Kidney glomerular epithelial cell (primary cell): ENCODE measurements around the gene REXO4.

Experiments
- DNase-seq: peaks from one replicate; lab custom pipeline; 2025; lab: John Stamatoyannopoulos, UW

The REXO4 gene

DNA sequence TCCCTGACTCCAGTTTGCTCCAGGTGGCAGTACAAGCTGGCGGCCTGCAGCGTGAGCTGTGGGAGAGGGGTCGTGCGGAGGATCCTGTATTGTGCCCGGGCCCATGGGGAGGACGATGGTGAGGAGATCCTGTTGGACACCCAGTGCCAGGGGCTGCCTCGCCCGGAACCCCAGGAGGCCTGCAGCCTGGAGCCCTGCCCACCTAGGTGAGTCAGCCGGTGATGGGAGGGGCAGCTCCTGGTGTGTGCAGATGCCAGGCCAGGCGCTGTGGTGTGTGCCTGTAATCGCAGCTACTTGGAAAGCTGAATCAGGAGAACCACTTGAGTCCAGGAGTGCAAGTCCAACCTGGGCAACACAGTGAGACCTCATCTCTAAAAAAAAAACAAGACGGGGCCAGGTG lies 31.9 kb upstream of the REXO4 start:
- DNase-seq: peak; percentile 14

DNA sequence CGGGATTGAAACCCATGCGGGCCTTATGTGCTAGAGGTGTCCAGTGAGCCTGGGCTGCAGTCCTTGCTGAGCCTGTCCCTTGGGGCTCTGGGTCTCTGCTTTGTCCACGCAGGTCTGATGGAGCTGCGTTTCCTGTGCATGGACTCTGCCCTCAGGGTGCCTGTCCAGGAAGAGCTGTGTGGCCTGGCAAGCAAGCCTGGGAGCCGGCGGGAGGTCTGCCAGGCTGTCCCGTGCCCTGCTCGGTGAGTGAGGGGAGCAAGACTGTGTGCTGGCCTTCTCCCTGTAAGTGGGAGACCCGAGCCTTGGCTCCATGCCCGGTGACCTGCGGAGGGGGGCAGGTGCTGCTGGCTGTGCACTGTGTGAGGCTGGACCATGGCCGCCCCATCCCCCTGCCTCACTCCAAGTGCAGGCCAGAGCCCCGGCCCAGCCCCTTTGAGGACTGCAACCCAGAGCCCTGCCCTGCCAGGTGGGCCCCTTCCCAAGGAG lies 30.7 kb upstream of the REXO4 start:
- DNase-seq: no peak

DNA sequence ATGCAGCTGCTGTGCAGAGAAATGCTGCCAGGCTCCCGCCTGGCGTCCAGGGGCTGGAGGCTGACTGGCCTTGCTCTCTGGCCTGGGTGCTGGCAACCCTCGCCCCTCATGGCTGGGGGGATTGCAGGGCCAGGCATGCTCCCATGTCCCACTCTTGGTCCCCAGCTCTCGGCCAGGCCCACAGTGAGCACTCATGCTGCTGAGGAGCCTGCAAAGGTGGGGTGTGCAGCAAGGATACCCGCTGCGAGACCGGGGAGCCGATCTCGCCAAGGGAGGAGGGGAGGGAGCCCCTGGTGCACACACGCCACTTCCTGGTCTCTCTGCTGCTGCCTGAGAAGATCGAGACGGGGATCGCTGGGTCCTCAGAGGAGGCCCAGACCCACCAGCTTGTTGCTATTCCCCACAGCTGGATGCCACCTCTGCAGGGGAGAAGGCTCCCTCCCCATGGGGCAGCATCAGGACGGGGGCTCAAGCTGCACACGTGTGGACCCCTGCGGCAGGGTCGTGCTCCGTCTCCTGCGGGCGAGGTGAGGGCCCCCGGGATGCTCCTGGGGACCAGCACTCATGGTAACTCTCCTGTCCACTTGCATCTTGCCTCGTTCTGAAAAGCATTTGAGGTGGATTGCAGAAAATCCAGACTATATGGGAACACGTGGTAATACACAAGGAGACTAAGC lies 27.6 kb upstream of the REXO4 start:
- DNase-seq: no peak

DNA sequence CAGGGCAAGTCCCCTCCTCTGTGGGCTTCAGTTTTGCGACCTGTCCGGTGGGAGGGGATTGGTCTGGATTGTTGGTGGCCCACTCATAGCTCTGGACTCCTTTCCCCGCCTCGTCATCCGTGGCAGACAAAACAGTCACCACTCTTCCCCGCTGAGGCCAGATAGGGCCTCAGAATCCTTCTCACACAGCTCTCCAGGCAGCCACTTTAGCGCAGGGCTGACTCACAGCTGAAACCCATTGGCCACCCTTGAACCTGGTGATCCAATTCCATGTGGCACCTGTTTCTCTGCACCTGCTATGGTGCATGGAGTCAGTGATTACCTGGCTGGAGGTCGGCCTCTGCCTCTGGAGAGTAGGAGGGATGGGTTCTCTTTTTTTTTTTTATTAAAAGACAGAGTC lies 26.2 kb upstream of the REXO4 start:
- DNase-seq: no peak

DNA sequence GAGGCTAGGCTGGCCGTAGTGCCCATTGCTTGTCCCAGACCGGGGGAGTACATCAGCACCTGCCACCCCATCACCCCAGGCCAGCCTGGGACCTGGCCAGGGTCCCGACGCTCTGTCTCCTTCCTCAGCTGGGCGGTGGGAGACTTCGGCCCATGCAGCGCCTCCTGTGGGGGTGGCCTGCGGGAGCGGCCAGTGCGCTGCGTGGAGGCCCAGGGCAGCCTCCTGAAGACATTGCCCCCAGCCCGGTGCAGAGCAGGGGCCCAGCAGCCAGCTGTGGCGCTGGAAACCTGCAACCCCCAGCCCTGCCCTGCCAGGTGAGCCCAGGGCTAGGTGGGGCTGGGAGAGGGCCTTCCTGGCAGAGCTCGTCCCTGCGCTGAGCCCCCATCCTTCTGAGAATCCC lies 25.4 kb upstream of the REXO4 start:
- DNase-seq: no peak

DNA sequence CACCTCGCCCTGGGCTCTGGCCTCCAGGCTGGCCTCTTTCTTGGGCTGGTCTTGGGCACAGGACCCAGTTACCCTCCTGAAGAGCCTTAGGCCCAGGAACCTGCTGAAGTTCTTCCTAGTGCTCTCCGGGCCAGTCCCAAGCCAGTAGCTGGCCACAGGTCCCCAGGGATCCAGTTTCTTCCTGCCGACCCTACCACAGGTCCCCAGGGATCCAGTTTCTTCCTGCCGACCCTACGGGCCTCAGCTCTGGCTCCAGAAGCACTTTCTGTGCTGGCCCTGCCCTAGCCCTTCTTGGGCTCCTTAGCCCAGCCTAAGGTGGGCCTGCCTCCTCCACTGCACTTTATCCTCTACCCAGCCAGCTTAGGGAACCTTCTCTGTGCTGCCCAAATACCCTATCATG lies 23.8 kb upstream of the REXO4 start:
- no peak for DNase-seq

DNA sequence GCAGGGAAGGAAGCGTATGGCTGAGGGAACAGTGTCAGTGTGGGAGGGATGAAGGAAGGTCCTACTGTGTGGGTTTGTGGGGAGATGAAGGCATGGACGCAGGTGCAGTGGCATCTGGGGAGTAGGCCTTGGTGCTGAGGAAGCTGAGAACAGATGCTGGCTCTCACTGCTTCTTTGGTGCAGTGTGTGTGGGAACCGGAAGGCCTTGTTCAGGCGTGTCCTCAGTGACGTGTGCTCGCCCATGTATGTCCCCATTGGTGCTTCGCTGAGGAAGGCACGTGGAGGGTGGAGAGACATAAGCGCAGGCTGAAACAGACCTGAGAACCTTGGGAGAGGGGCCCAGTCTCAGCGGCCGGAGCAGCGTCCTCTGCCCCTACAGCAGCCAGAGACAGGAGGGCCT lies 23.1 kb upstream of the REXO4 start:
- DNase-seq: no peak

DNA sequence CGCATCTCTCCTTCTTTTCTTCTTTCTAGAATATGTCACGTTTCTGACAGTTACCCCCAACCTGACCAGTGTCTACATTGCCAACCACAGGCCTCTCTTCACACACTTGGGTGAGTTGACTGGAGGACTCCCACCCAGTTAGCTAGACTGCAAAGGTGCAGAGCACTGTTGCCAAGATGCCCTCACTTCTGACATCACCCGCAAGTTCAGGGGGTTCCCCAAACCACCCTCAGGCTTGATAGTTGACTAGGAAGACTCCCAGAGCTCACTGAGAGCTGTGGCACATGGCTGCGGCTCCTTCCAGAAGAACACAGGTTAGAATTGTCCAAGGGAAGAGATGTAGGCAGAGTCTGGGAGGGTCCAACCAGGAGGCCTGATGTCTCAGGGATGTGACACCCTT lies 21.5 kb upstream of the REXO4 start:
- DNase-seq: no peak

DNA sequence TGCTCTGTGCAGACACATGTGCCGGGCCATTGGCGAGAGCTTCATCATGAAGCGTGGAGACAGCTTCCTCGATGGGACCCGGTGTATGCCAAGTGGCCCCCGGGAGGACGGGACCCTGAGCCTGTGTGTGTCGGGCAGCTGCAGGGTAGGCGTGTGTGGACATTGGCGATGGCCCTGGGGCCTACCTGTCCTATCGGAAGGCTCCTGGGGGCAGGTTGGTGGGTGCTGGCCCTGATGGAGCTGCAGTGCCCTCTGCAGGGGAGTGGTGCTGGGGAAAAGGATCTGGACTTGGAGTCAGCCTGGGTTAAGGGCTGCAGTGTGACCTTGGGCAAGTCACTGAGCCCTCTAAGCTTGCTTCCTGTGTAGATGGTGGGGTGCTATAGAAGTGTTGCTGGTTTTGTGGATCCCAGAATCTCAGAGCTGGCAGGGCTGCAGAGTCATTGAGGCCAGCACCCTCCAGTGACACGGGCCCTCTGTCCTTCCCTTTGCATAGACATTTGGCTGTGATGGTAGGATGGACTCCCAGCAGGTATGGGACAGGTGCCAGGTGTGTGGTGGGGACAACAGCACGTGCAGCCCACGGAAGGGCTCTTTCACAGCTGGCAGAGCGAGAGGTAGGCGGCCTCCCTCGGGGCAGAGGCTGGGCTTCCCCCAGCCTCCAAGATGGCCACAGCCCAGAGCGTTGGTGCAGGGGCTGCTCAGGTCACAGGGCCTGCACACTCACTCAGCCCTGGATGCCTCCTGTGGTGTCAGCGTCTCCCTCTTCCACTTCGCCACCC lies 20.1 kb upstream of the REXO4 start:
- no peak for DNase-seq

DNA sequence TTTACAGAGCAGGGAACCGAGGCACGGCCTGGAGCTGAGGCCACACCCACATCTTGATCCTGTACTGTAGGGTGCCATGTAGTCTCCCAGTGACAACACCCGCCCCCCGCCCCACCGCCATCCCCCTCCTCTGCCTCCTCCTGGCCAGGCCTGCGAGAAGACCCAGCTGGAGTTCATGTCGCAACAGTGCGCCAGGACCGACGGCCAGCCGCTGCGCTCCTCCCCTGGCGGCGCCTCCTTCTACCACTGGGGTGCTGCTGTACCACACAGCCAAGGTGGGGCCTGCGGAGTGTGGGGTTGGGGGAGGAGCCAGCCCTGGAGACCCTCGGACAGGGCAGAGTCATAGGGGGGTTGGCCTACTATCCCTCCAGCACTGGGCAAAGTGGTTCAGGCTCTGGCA lies 18.9 kb upstream of the REXO4 start:
- DNase-seq: no peak

DNA sequence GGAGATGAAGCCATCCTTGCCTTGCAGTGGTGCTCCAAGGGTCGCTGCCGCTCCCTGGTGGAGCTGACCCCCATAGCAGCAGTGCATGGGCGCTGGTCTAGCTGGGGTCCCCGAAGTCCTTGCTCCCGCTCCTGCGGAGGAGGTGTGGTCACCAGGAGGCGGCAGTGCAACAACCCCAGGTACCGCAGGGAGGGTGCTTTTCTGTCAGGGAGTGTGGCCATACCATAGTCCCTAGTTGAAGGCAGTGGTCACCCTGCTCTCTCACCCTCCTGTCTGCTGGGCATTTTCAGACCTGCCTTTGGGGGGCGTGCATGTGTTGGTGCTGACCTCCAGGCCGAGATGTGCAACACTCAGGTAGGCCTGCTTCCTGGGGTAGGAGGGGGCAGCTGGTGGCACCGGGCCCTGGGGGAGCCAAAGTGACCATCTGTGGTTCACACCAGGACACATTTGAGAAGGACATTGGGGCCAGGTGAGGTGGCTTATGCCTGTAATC lies 15.6 kb upstream of the REXO4 start:
- DNase-seq: no peak

DNA sequence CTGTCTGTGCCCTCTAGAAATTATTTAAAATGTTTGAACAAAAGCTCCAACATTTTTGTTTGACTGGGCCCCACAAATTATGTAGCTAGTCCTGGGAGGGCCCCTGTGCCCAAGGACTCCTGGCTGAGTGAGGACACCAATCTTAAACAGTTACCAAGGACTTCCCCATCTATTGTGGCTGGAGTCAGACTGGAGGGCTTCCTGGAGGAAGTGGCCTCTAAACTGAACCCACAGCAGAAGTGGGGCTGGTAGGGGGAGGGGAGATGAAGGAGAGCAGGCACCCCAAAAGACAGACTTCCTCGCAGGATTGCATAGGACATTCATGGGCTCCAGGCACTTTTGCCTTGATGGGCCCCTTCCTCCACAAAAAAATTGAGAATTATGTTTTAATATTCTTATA lies 12.4 kb upstream of the REXO4 start:
- no peak for DNase-seq

DNA sequence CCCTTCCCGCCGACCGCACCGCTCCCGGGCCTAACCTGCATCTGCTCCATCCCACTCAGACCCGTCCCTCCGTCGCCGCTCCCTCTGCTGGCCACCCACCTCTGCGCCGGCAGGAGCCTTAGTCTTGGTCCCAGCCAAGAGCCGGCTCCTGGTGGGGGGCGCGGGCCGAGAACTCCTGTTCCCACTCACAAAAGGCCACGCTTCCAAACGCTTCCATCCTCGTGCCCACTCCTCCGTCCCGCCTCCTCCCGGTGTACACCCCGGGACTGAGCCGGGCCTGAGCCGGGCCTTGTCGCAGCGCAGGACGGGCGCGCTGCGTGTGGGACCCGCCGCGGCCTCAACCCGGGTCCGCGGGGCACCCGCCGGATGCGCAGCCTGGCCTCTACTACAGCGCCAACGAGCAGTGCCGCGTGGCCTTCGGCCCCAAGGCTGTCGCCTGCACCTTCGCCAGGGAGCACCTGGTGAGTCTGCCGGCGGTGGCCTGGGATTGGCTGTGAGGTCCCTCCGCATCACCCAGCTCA lies 11.9 kb upstream of the REXO4 start:
- DNase-seq: no peak

DNA sequence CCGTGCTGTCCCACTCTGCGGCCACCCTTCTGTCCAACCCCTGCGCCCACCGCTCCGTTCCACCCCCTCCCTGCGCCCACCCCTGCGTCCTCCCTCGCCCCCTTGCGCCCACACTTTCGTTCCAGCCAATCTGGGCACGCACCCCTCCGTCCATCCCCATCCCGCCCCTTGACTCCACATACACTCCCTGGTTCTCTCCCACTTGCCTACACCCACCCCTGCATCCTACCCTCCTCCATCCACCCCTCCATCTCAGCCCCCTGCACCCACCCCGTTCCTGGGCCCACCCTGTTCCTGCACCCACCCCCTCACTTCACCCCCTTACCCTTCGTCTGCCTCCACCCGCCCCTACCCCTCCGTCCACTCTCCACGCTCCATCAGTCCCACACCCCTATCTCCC lies 11.4 kb upstream of the REXO4 start:
- no peak for DNase-seq

DNA sequence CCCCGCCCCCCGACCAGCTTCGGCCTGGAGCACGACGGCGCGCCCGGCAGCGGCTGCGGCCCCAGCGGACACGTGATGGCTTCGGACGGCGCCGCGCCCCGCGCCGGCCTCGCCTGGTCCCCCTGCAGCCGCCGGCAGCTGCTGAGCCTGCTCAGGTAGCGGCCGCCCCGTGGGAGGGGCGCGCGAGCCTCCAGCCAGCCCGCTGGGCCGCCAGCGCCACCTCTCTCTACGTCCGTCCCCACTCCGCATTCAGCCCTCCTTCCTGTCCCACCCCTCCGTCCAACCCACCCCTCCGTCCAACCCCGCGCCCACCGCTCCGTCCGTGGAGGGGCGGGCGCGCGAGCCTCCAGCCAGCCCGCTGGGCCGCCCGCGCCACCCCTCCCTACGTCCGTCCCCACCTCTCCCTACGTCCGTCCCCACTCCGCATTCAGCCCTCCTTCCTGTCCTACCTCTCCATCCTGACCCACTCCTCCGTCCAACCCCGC lies 10.8 kb upstream of the REXO4 start:
- no peak for DNase-seq

DNA sequence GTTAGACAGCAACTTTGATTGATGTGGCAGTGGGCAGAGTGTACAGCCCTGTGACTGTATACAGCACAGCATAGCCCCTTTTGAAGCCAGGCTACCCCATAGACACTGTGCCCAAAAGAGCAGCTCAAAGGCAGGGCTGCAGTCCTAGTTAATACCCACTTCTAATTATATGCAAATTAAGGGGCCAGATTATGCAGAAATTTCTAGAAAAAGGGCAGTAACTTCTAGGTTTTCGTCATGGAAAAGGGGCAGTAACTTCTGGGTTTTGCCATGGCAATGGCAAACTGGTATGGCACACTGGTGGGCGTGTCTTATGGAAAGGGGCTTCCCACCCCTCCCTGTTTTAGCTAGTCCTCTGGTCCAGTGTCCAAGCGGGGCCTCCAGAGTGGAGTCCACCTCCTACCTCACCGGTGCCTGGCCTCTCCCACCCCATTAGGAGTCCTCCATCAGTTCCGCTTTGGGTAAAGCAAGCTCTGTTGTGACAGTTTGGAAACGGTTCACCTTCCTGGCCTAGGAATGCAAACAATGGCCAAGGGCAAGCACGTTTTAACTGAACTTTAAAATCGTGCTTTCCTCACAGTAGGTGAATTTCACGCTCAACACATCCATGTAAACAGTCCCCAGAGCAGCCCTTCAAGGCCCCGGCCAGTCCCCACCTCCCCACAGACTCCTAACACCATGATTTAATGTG lies 10.0 kb upstream of the REXO4 start:
- no peak for DNase-seq

DNA sequence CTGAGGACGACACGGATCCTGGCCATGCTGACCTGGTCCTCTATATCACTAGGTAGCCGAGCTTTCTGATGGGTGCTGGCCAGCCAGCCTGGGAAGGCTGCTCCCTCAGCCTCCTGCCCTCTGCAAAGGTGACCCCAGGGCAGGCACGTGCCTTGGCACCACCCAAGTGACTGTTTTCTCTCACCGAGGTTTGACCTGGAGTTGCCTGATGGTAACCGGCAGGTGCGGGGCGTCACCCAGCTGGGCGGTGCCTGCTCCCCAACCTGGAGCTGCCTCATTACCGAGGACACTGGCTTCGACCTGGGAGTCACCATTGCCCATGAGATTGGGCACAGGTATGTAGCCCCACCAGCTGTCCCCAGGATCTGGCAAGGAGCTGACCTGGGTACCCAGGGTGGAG lies 8.2 kb upstream of the REXO4 start:
- no peak for DNase-seq

DNA sequence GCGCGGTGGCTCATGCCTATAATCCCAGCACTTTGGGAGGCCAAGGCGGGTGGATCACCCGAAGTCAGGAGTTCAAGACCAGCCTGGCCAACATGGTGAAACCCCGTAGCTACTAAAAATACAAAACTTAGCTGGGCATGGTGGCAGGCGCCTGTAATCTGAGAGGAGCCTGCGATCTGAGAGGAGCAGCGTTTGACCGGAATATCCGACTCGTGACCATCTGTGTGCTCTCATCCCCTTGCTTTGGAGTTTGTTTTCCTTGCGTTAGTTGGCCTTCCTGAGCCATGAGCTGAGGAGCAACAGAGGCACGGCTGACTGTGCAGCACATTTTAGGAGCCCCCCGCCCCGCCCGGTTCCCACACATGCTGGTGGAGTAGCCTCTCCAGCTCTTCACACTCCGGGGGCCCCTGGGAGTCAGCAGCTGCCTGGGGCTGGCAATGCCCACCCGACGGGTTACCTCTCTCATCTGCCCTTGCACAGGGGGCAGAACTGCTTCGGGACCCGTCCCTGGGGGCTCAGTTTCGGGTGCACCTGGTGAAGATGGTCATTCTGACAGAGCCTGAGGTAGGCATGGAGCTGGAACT lies 7.3 kb upstream of the REXO4 start:
- DNase-seq: no peak

DNA sequence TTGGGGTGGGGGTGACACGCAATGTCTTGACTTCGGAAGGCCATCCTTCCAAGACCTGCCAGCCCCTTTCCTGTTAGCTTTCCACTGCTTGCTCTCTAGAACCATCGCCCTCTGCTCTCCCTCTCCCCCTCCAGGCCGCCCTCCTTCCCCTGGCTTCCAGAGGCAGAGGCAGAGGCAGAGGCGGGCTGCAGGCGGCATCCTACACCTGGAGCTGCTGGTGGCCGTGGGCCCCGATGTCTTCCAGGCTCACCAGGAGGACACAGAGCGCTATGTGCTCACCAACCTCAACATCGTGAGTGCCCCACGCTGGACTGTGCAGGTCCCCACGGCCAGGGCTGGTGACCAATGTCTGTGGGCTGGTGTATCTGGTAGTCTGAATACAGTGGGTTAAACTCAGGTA lies 6.4 kb upstream of the REXO4 start:
- DNase-seq: no peak

DNA sequence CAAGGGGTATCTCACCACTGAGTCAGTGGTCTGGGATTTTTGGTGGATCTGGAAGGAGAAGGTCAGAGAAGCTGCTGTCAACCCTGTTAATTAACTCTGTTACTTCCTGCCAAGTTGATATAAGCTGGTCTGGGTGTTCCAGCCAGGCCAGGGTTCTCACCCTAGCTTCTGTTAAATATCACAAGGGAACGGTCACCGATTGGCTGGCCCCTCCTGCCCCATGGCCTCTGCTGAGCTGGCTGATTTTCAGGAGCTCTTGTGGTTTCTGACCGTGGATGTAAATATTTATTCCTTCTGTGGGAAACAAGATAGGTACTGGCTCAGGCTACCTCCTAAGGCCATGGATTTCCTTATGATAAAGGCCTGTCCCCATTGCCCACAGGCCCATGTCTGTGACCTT lies 5.4 kb upstream of the REXO4 start:
- DNase-seq: no peak

DNA sequence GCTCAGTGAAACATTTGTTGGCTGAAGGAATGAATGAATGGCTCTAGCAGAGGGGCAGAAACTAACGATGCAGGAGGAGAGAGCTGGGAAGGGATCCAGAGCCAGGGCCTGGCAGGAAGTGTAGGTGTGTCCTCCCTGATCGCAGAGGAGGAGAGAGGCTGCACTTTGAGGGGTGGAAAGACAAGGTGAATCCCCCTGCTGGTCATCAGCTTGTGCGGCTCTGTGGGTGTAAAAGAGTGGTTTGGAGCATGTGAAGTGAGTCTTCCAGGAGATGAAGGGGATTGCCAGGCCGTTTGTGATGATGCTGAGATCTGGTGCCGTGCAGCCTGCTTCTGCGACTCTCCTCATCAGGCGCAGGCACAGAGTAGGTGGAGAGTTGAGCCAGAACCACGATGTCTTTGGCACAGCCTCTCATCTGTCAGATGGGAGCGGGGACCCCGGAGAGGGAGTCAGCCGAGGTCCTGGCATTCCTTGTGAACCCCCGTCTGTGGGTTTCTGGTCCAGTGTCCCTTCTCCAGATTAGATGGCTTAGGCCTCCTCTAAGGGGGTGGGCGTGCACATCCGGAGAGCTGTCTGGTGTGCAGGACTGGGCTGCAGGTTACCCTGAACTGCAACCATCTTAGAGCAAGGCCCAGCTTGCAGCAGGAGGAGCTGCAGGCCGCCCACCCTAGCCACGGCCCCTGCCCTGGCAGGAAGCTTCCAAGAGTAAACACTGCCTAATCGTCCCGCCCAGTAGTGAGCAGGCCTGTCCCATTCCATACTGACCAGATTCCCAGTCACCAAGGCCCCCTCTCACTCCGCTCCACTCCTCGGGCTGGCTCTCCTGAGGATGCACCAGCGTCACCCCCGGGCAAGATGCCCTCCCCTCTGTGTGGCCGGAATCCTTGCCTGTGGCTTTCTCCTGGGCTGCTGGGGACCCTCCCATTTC lies 4.1 kb upstream of the REXO4 start, which contains the start of gene ADAMTS13:
ADAMTS13 (plus strand) TSS at position 753 of the 928 bp plus-strand sequence; CDS start at position 830, 77 bp downstream.
- no peak for DNase-seq
